Activated T-cell treated with anti-CD3 and anti-CD28 coated beads, Interleukin-2, amount 50 U/mL, for 72 hours (primary cell): ENCODE data around the gene CHST11. TPM values are rescaled to one million over a fixed set of nuclear protein-coding genes. Genes with fewer than 3 reads are reported as not detected.

ENCODE experiments used
- ATAC-seq, 2 donors: fragments of 150-1000 bp; cut with Tn5 transposase; replicated peaks in 1 of 2; 2 replicates each; pipeline ENCODE4 v1.10.0; 2021; ENCODE audit warnings: moderate library complexity in 2 of 2, mild to moderate bottlenecking in 1 of 2
- DNase-seq, 2 donors: peaks; one replicate each; pipeline ENCODE4 v3.0.0; 2021 to 2022; ENCODE audit warnings: mixed read lengths in 1 of 2
- H3K27ac Mint-ChIP-seq: one replicate; pipeline ENCODE4 v1.8.0; 2022; ENCODE audit warnings: mild to moderate bottlenecking, moderate library complexity, mixed read lengths
- H3K27me3 Mint-ChIP-seq: one replicate; pipeline ENCODE4 v1.8.0; 2022; ENCODE audit warnings: low read depth, mixed read lengths
- H3K36me3 Mint-ChIP-seq, 2 donors: one replicate each; pipeline ENCODE4 v1.8.0; 2022; ENCODE audit warnings: mixed read lengths in 2 of 2, mild to moderate bottlenecking in 1 of 2; ENCODE audit not compliant: insufficient read depth in 2 of 2
- H3K4me1 Mint-ChIP-seq: one replicate; pipeline ENCODE4 v1.8.0; 2022; ENCODE audit warnings: low read depth, mixed read lengths
- H3K4me3 Mint-ChIP-seq, 2 donors: one replicate each; pipeline ENCODE4 v1.8.0; 2022; ENCODE audit warnings: mild to moderate bottlenecking in 2 of 2, mixed read lengths in 2 of 2, moderate library complexity in 2 of 2
- H3K9me3 Mint-ChIP-seq, 2 donors: one replicate each; pipeline ENCODE4 v1.8.0; 2022; ENCODE audit warnings: mixed read lengths in 2 of 2
- total RNA-seq, 2 donors: library from RNA; stranded (reverse); gene quantifications; one replicate each; pipeline ENCODE4 v1.2.3, GENCODE V29; 2022

Gene CHST11
- total RNA-seq, 2 donors from 2014 or later: 47.2 to 57.7 TPM

DNA sequence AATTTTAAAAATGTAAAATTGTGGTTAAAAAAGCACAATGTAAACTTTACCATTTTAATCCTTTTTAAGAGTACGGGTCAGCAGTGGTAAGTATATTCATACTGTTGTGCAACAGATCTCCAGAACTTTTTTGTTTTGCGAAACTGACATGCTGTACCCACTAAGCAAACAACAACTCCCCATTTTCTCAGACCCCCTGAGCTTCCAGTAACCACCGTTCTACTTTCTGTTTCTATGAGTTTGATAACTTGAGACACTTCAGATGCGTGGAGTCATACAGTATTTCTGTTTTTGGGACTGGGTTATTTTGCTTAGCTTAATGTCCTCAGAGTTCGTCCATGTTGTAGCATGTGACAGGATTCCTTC is 38.0 kb downstream of the CHST11 start:
- DNase-seq: peak in 1 of 2 donors; percentile 29
- Mint-ChIP-seq H3K27me3 (no peaks in the 10 kb centered on the region), H3K4me1 (peaks cover 100% of the 10 kb centered on the region), H3K4me3 (peak overlapping the region; percentile 57 to 67), H3K9me3 (no peaks in the 10 kb centered on the region), H3K36me3 (peaks cover 2 to 7% of the 10 kb centered on the region in 2 donors), H3K27ac (peak overlapping the region; percentile 76)
- ATAC-seq: peak; percentile 67 to 79

DNA sequence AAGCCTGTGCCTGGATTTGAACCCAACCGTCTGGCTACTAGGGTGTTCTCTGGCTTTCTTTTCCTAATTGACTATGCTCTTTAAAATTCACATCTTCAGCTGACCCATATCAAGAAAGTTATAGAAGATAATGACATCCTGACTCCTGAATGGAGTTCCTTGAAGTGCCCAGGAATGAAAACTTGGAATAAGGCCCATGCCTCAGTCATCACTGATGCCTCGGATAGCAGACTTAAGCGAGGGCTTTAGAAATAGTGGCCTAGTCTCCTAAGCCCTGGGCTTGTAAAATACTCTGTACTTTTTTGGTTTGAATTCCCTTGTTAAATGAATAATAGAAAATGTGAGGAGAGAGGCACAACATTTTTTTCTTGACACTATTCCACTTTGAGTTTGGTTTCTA is 39.0 kb downstream of the CHST11 start:
- no peaks in the 10 kb centered on the region for H3K9me3 Mint-ChIP-seq

DNA sequence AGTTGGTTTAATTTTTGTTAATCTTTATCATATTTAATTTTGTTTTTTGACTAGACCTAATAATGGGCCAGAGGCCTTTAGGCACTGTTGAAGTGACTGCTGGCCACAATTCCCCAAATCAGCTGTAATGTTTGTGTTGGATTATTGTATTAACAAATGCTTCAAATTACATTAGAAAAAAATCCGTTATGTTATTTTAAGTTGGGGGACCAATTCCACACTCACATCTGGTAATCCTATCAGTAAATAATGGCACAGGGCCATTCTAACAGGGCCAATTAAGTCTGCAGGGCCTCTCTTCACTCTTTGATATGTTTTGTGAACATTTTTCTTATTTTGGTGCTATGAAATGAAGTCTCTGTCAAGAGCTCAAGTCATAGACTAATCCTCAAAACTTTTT is 39.6 kb downstream of the CHST11 start:
- Mint-ChIP-seq H3K9me3 (no peaks in the 10 kb centered on the region), H3K4me3 (no peak overlapping the region), H3K27me3 (peaks cover 6% of the 10 kb centered on the region), H3K4me1 (peaks cover 100% of the 10 kb centered on the region), H3K36me3 (peaks cover 2 to 7% of the 10 kb centered on the region in 2 donors), H3K27ac (peak overlapping the region; percentile 92)
- DNase-seq: no peak
- ATAC-seq: no peak

More for the DNA sequence above, 39.0 kb downstream of the CHST11 start:
- no peak for DNase-seq
- no peak for ATAC-seq
- Mint-ChIP-seq H3K27ac (peak overlapping the region; percentile 92), H3K36me3 (peaks cover 2 to 7% of the 10 kb centered on the region in 2 donors), H3K4me1 (peaks cover 100% of the 10 kb centered on the region), H3K4me3 (peak overlapping the region; percentile 37 to 80), H3K27me3 (peaks cover 5% of the 10 kb centered on the region)

DNA sequence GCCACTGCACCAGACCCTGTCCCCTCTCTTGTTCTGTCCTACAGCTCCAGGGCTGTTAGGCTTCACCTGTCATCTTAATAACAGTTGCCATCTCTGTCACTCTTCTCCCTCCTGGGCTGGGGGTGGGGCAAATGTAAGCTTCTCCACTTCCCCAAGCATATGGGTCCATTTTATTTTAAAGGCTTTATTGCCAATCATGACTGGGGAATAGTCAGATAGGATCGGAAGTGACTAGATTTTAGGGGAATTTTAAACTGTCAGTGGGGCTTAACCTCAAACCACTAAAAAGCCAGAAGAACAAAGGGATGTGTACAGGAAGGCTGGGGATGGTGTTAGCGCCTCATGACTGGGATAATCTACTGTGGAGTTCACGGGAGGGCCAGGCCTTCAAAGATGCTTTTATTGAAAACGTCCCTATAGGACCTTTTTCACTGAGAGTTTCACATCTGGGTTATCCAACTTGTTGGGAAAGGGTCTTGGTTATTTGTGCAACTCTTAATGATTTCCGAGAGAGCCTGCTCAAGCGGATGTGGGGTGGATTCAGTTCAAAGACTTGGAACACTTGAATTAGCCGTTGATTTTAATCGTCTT is 41.6 kb downstream of the CHST11 start:
- Mint-ChIP-seq H3K27ac (peak overlapping the region; percentile 81), H3K4me3 (peak overlapping the region; percentile 30 to 81), H3K36me3 (peaks cover 4 to 5% of the 10 kb centered on the region in 2 donors), H3K9me3 (no peaks in the 10 kb centered on the region), H3K27me3 (peaks cover 6% of the 10 kb centered on the region), H3K4me1 (peaks cover 100% of the 10 kb centered on the region)
- ATAC-seq (peak; percentile 29 to 33), DNase-seq (peak in 1 of 2 donors; percentile 36)

DNA sequence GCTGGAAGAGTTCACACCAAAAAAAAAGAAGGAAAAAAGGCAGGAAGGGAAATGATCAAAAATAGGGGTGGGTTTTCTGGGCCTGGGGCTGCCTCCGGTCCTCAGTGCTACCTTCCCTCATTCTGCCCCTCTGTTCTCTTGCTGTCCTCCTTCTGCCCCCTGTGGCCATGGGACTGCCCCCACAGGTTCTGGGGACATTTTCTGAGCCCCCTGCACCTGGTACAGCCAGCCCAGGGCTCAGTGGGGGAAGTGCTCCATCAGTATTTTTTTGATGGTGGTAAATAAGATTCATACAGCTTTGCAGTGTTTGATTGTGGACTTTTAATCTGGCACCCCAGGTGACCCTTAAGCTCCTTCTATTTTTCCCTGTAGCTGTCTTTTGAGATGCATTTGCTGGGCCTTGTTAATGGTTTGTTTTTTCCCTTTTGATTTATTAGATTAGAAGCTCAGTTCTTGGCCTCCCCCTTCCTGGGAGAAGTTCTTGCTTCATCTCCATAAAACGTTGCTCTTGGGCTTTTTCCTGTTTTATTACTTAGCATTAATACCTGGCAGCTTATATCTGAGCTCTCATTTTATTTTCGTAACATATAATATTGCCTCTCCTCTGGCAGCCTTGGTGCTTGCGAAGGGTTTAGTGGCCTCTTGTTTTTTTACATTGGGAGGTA is 43.1 kb downstream of the CHST11 start:
- DNase-seq (no peak), ATAC-seq (no peak)
- peaks cover 96% of the 10 kb centered on the region for H3K4me1 Mint-ChIP-seq
- H3K36me3 Mint-ChIP-seq: peaks cover 2 to 5% of the 10 kb centered on the region in 2 donors
- peak overlapping the region; percentile 30 to 81 for H3K4me3 Mint-ChIP-seq
- peaks cover 6% of the 10 kb centered on the region for H3K27me3 Mint-ChIP-seq
- peak overlapping the region; percentile 0 for H3K27ac Mint-ChIP-seq
- H3K9me3 Mint-ChIP-seq: no peaks in the 10 kb centered on the region

DNA sequence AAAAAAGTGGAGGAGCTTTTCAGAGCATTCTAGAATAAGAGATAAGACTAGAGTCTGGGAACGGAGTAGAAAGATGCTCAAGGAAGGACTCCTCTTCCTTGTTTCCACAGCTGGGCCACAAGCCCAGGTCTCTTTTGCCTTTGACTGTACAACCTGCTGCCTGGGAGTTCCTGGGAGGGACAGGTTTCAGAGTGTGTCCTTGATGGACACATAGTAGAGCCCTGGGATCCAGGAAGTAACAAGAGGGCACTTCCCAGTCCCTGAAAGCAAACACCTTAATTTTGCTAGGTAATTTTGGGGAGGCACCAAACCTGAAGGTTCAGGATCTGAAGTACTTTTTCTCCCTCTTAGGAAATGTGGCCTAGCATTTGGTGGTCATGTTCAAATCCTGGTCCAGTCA is 44.4 kb downstream of the CHST11 start:
- peaks cover 89% of the 10 kb centered on the region for H3K4me1 Mint-ChIP-seq
- no peaks in the 10 kb centered on the region for H3K9me3 Mint-ChIP-seq
- H3K4me3 Mint-ChIP-seq: no peak overlapping the region
- H3K27ac Mint-ChIP-seq: no peak overlapping the region
- H3K27me3 Mint-ChIP-seq: peaks cover 6% of the 10 kb centered on the region
- peaks cover 2 to 5% of the 10 kb centered on the region in 2 donors for H3K36me3 Mint-ChIP-seq
- ATAC-seq: no peak
- no peak for DNase-seq

DNA sequence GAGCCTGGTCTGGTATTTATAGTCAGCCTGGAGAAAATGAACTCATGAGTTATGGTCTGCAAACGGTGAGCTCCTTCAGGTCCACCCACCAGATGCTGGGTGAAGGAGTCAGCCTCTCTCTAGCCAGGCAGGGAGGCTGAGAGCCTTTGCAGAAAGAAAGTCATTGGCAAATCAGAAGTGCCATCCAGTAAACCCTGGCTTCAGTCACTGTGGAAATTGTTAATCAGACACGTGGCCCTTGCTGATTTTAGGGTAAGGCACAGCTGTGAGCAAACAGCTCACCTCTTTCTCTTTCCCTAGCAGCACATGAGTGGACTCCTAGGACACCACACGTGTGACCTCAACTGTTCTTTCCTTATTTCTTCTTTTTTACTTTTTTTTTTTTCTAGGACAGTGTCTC is 44.9 kb downstream of the CHST11 start:
- Mint-ChIP-seq H3K36me3 (peaks cover 2 to 5% of the 10 kb centered on the region in 2 donors), H3K27ac (peak overlapping the region; percentile 67), H3K4me1 (peaks cover 86% of the 10 kb centered on the region), H3K9me3 (no peaks in the 10 kb centered on the region), H3K4me3 (peak overlapping the region in 1 of 2 donors; percentile 24), H3K27me3 (peaks cover 6% of the 10 kb centered on the region)
- DNase-seq (peak in 1 of 2 donors; percentile 21), ATAC-seq (peak; percentile 49 to 59)

DNA sequence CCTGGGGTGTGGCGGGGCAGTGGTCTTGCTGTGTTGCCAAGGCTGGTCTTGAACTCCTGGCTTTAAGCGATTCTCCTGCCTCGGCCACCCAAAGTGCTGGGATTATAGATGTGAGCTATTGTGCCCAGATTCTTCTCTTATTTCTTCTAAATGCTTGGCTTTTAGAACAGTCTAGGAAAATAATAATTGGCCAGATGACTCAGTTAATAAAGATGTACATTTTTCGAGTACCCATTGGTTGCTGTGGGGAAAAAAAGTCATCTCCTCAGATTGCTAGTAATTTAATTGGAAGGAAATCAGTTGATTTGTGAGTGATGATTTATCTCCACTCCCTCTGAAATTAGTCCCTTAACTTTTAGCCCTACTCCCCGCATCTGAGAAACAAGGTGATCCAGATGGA is 45.5 kb downstream of the CHST11 start:
- H3K4me3 Mint-ChIP-seq: no peak overlapping the region
- peaks cover 6% of the 10 kb centered on the region for H3K27me3 Mint-ChIP-seq
- no peak overlapping the region for H3K27ac Mint-ChIP-seq
- ATAC-seq (no peak), DNase-seq (no peak)
- peaks cover 2 to 5% of the 10 kb centered on the region in 2 donors for H3K36me3 Mint-ChIP-seq
- H3K4me1 Mint-ChIP-seq: peaks cover 86% of the 10 kb centered on the region
- H3K9me3 Mint-ChIP-seq: no peaks in the 10 kb centered on the region

DNA sequence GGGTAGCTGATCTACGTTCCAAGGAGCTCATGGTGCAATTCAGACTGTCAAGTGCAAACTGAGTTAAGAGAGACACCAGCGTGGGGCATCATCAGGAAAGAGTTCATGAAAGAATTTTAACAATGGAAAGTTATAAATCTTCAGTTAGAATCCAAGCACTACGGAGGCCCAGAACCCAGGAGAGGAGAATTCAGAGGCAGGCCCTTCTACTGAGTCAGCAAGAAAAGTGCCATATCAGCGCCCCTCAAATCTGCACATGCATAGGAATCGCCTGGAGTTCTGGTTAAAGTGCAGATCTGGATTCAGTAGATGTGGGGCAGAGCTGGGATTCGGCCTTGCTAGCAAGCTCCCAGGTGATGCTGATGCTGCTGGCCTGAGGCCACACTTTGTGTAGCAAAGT is 45.9 kb downstream of the CHST11 start:
- peaks cover 6% of the 10 kb centered on the region for H3K27me3 Mint-ChIP-seq
- DNase-seq (no peak), ATAC-seq (no peak)
- H3K36me3 Mint-ChIP-seq: peaks cover 0 to 5% of the 10 kb centered on the region in 2 donors
- no peak overlapping the region for H3K27ac Mint-ChIP-seq
- H3K4me1 Mint-ChIP-seq: peaks cover 86% of the 10 kb centered on the region
- no peaks in the 10 kb centered on the region for H3K9me3 Mint-ChIP-seq
- H3K4me3 Mint-ChIP-seq: peak overlapping the region; percentile 3 to 22

DNA sequence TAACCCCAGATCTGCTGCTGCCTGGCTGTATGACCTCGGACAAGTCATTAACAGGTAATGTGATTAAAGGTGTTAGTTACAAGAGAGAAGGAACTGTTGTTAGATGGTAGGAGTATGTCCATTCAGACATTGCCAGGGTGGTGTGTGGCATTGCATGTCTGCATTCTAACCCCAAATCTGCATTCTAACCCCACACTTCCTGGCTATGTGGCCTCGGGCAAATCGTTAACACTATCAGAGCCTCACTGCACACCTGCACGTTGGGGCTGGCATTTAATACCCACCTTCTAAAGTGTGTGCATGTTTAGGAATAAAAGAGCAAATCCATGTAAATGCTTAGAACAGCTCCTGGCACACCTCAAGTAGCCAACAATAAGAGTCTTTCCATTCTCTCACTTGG is 46.4 kb downstream of the CHST11 start:
- H3K9me3 Mint-ChIP-seq: no peaks in the 10 kb centered on the region
- H3K36me3 Mint-ChIP-seq: peaks cover 4% of the 10 kb centered on the region in 2 donors
- peaks cover 6% of the 10 kb centered on the region for H3K27me3 Mint-ChIP-seq
- peaks cover 86% of the 10 kb centered on the region for H3K4me1 Mint-ChIP-seq
- DNase-seq: no peak
- no peak overlapping the region for H3K4me3 Mint-ChIP-seq
- H3K27ac Mint-ChIP-seq: no peak overlapping the region
- no peak for ATAC-seq

DNA sequence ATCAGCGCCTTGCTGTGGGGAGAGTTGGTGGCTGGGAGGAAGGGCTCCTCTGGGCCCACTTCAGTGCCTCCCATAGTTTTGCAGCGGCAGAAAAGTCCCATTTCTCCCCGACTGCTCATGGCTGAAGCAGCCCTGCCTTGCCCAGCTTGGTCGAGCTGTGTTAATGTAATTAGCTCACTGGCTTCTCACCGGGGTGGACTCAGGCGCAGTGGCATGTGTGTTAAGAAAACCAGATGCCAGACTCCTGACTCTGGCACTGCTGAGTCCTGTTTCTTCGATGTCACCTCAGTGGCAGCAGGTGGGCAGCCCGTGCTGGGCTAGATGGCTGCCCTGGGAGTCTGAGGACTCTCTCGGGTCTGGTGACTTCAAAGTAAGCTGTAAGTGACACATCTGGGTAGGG is 47.4 kb downstream of the CHST11 start:
- peaks cover 6% of the 10 kb centered on the region for H3K27me3 Mint-ChIP-seq
- H3K9me3 Mint-ChIP-seq: peaks cover 5% of the 10 kb centered on the region in 2 donors
- H3K4me3 Mint-ChIP-seq: no peak overlapping the region
- no peak for DNase-seq
- no peak overlapping the region for H3K27ac Mint-ChIP-seq
- H3K36me3 Mint-ChIP-seq: peaks cover 8 to 12% of the 10 kb centered on the region in 2 donors
- peaks cover 86% of the 10 kb centered on the region for H3K4me1 Mint-ChIP-seq
- ATAC-seq: no peak

DNA sequence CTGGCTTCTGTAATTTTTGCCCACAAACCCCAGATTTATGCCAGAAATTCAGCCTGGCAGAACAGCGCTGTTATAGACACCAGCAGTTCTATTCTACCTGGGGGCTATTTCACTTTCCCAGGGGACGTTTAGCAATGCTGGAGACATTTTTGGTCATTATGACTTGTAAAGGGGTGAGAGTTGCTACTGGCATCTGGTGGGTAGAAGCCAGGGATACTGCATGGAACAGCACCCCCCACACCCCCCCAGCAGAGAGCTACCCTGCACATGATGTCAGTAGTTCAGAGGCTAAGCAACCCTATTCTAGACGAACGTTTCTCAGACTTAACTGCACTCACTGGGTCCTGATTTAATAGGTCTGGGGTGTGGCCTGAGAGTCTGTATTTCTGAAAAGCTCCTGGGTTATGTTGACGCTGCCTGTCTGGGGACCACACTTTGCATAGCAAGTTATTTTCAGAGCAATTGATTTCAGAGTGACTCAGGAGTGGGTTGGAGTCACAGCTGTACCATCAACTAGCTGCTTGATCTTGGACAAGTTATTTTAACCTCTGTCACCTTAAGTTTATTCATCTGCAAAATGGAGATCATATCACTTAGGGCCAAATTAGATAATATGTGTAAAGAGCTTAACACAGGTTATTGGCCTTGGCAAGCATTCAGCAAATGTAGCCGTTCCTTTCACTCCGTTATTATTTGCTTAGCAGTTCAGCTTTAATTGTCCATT is 48.5 kb downstream of the CHST11 start:
- Mint-ChIP-seq H3K4me3 (no peak overlapping the region), H3K9me3 (peaks cover 5 to 6% of the 10 kb centered on the region in 2 donors), H3K27me3 (peaks cover 6% of the 10 kb centered on the region), H3K27ac (no peak overlapping the region), H3K4me1 (peaks cover 86% of the 10 kb centered on the region), H3K36me3 (peaks cover 10 to 13% of the 10 kb centered on the region in 2 donors)
- no peak for DNase-seq
- ATAC-seq: peak in 1 of 2 donors; percentile 34

DNA sequence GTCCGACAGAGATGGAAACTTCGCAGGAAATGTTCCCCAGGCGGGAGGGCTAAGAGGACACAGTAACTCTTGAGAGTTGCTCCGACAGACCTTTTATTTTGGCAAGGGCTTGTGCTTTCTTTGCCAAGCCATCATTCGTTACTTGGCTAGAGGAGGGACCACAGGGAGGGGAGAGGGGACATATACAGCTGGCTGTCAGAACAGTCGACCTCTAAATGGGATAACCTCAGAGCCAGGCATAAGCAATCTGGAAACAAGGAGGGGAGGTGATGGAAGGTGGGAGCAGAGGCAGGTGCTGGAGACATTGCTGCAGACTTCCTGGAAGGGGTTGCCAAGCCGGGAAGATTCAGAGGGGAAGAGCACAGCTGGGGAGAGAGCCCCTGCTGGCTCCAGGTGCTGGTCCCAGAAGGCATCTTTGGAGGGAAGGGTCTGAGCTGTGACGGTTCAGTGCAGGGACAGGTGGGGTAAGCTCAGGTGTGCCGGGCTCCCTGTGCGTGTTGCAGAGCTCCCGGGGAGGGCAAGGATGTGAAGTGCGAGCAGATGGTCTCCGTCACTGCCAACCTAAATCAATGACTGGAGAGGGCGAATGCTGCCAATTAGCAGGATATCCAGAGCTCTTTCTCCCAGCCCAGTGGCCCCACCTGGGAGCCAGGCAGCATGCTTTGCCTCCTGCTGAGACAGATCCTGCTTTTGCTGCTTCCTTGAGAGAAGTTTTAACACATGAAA is 50.1 kb downstream of the CHST11 start:
- DNase-seq: no peak
- H3K4me1 Mint-ChIP-seq: peaks cover 76% of the 10 kb centered on the region
- H3K9me3 Mint-ChIP-seq: peaks cover 5 to 6% of the 10 kb centered on the region in 2 donors
- no peak overlapping the region for H3K27ac Mint-ChIP-seq
- no peaks in the 10 kb centered on the region for H3K27me3 Mint-ChIP-seq
- no peak overlapping the region for H3K4me3 Mint-ChIP-seq
- no peak for ATAC-seq
- peaks cover 10 to 13% of the 10 kb centered on the region in 2 donors for H3K36me3 Mint-ChIP-seq
